Measurements from ENCODE around the gene CSN1S1. TPM values are rescaled to one million over a fixed set of nuclear protein-coding genes. Genes with fewer than 3 reads are reported as not detected.

Gene CSN1S1
- not detected for polyA plus RNA-seq (2013, experiment 1 of 4)
- not detected for polyA plus RNA-seq (2013, experiment 2 of 4)
- polyA plus RNA-seq (2013, experiment 3 of 4) = not detected
- polyA plus RNA-seq (2013, experiment 4 of 4) = not detected

DNA sequence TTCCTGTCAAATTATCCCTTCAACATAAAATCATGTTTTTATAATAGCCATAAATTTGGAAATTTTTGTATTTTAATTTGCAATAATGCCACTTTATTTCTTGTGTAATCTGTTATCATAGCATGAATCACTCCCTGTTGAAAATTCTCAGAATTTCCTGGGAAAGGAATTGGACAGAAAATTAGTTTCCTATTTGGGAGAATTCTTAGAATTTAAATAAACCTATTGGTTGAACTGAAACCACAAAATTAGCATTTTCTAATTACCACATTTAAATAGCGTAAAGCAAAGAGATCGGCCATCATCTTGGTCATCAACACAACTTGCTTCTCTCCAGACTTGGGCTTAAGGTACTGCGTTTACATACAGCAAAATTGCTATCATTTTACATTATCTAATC is at the start of gene CSN1S1:
Gene CSN1S1, plus strand, starts transcription at position 301 of the 400 bp plus-strand sequence. CDS start 1,488 bp downstream, outside the sequence.
- no peaks in the 10 kb centered on the region for H3K27me3 ChIP-seq (ENCODE audit: control insufficient read depth, insufficient read depth, low read length, poor library complexity, severe bottlenecking)
- no peaks in the 10 kb centered on the region for H3K4me1 ChIP-seq (ENCODE audit: control insufficient read depth, insufficient read depth, low read length)
- no peak within 1 kb of the TSS for H3K27ac ChIP-seq (ENCODE audit: insufficient read depth, low read depth, low read length, poor library complexity, severe bottlenecking)
- H3K36me3 ChIP-seq (ENCODE audit: control insufficient read depth, insufficient read depth, low read length) = no peaks in the 10 kb centered on the region
- WGBS, 2 experiments = 94 to 96% methylated on average over 3 of the region's 3 CpGs
- H3K4me3 ChIP-seq (ENCODE audit: insufficient read depth, low read depth, low read length) = no peak within 1 kb of the TSS
- H3K9me3 ChIP-seq (ENCODE audit: control insufficient read depth, low read length) = no peaks in the 10 kb centered on the region

DNA sequence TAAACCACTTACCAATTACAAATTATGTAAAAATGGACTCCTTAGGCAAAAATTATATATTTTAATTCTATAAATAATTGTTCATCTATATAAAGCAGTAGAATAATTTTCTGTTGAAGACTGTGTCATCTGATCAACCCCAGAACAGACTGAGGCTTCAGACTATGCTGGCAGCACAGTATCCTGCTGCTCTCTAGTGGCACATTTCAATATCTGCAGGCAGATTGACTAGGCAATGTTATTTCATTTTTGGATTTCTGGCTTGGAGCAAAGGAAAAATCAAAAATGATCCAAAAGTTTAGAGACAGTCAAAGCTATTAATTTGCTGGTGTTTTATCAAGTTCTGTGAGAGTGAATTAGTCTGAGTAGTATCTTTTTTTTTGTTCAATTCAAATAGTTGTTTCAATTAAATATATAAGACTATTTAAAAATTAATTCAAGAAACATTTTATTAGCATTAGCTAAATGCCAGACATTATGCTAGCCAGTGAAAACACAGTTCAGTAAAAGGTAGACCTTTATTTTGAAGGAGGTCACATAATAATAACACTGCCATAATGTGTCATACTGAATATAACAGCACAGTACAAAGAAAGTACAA is 49.6 kb upstream of the CSN1S1 start:
- H3K4me3 ChIP-seq (ENCODE audit: insufficient read depth, low read depth, low read length) = no peak overlapping the region
- H3K36me3 ChIP-seq (ENCODE audit: control insufficient read depth, insufficient read depth, low read length) = no peaks in the 10 kb centered on the region
- H3K27me3 ChIP-seq (ENCODE audit: control insufficient read depth, insufficient read depth, low read length, poor library complexity, severe bottlenecking) = no peaks in the 10 kb centered on the region
- H3K4me1 ChIP-seq (ENCODE audit: control insufficient read depth, insufficient read depth, low read length) = no peaks in the 10 kb centered on the region
- H3K27ac ChIP-seq (ENCODE audit: insufficient read depth, low read depth, low read length, poor library complexity, severe bottlenecking) = no peak overlapping the region
- no peaks in the 10 kb centered on the region for H3K9me3 ChIP-seq (ENCODE audit: control insufficient read depth, low read length)

- H3K27me3 ChIP-seq (ENCODE audit: control insufficient read depth, insufficient read depth, low read length, poor library complexity, severe bottlenecking) = no peaks in the 10 kb centered on the region
- no peak overlapping the region for H3K4me3 ChIP-seq (ENCODE audit: insufficient read depth, low read depth, low read length)
- no peaks in the 10 kb centered on the region for H3K4me1 ChIP-seq (ENCODE audit: control insufficient read depth, insufficient read depth, low read length)
- H3K9me3 ChIP-seq (ENCODE audit: control insufficient read depth, low read length) = no peaks in the 10 kb centered on the region
- no peaks in the 10 kb centered on the region for H3K36me3 ChIP-seq (ENCODE audit: control insufficient read depth, insufficient read depth, low read length)
- no peak overlapping the region for H3K27ac ChIP-seq (ENCODE audit: insufficient read depth, low read depth, low read length, poor library complexity, severe bottlenecking)
Measured at GRCh38 chr4:69882150-69882549, 48.7 kb upstream of the CSN1S1 start.

DNA sequence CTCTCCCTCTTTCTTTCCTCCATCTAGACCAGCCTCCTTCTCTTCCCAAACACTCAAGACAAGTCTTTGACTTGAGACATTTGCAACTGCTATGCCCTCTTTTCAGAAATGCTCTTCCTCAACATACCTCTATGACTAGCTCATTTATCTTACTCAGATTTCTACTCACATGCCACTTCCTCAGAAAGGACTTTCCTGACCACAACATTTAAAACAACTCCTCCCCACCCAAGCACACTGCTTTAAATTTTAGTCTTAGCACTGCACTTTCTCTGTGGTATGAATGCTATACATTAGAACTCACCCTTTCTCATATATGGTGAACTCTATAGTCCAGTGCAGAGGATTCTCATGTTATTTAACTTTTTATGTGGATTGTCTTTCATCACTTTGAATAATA is 42.5 kb upstream of the CSN1S1 start:
- no peak overlapping the region for H3K4me3 ChIP-seq (ENCODE audit: insufficient read depth, low read depth, low read length)
- no peaks in the 10 kb centered on the region for H3K36me3 ChIP-seq (ENCODE audit: control insufficient read depth, insufficient read depth, low read length)
- no peak overlapping the region for H3K27ac ChIP-seq (ENCODE audit: insufficient read depth, low read depth, low read length, poor library complexity, severe bottlenecking)
- H3K27me3 ChIP-seq (ENCODE audit: control insufficient read depth, insufficient read depth, low read length, poor library complexity, severe bottlenecking) = no peaks in the 10 kb centered on the region
- H3K9me3 ChIP-seq (ENCODE audit: control insufficient read depth, low read length) = no peaks in the 10 kb centered on the region
- H3K4me1 ChIP-seq (ENCODE audit: control insufficient read depth, insufficient read depth, low read length) = no peaks in the 10 kb centered on the region

GRCh38 chr4:69894186-69894585 is 36.7 kb upstream of the CSN1S1 start:
- Histone ChIP-seq H3K4me3 (ENCODE audit: insufficient read depth, low read depth, low read length) (no peak overlapping the region), H3K27me3 (ENCODE audit: control insufficient read depth, insufficient read depth, low read length, poor library complexity, severe bottlenecking) (no peaks in the 10 kb centered on the region), H3K4me1 (ENCODE audit: control insufficient read depth, insufficient read depth, low read length) (no peaks in the 10 kb centered on the region), H3K36me3 (ENCODE audit: control insufficient read depth, insufficient read depth, low read length) (no peaks in the 10 kb centered on the region), H3K9me3 (ENCODE audit: control insufficient read depth, low read length) (no peaks in the 10 kb centered on the region), H3K27ac (ENCODE audit: insufficient read depth, low read depth, low read length, poor library complexity, severe bottlenecking) (no peak overlapping the region)
- 89 to 96% methylated on average over 4 to 5 of the region's 5 CpGs for WGBS, 2 experiments

GRCh38 chr4:69894721-69895120 is 36.1 kb upstream of the CSN1S1 start:
- H3K4me3 ChIP-seq (ENCODE audit: insufficient read depth, low read depth, low read length) = no peak overlapping the region
- 90 to 96% methylated on average over 3 of the region's 3 CpGs for WGBS, 2 experiments

DNA sequence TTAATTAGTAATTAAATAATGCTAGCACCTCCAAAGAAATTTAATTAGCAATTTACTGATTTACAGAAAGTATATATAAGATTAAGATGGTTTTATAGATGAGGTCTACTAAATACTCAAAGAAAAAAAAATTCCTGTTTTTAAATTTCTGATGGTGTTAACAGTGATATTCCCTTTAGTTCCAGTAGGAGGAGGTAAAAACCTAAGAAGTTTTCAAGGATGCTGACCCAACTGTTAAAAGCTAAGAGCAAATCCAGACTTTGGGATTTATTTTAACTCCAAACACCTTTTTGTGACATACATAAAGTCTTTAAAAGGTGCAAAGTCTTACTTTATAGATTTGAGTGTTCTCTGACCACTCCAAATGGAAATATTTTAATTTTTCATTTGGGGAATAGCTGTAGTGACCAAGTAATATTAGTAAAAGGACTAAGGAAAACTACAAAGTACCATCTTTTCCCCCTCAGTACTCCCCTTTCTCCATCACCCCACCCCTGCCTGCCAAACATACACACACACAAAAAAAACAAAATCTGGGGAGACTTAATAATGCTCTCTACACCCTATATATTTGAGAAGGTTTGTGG is 34.2 kb upstream of the CSN1S1 start:
- no peaks in the 10 kb centered on the region for H3K27me3 ChIP-seq (ENCODE audit: control insufficient read depth, insufficient read depth, low read length, poor library complexity, severe bottlenecking)
- H3K36me3 ChIP-seq (ENCODE audit: control insufficient read depth, insufficient read depth, low read length) = no peaks in the 10 kb centered on the region
- H3K9me3 ChIP-seq (ENCODE audit: control insufficient read depth, low read length) = no peaks in the 10 kb centered on the region
- no peaks in the 10 kb centered on the region for H3K4me1 ChIP-seq (ENCODE audit: control insufficient read depth, insufficient read depth, low read length)
- H3K27ac ChIP-seq (ENCODE audit: insufficient read depth, low read depth, low read length, poor library complexity, severe bottlenecking) = no peak overlapping the region
- H3K4me3 ChIP-seq (ENCODE audit: insufficient read depth, low read depth, low read length) = no peak overlapping the region

More at GRCh38 chr4:69894721-69895120, 36.1 kb upstream of the CSN1S1 start:
- Histone ChIP-seq H3K27ac (ENCODE audit: insufficient read depth, low read depth, low read length, poor library complexity, severe bottlenecking) (no peak overlapping the region), H3K36me3 (ENCODE audit: control insufficient read depth, insufficient read depth, low read length) (no peaks in the 10 kb centered on the region), H3K27me3 (ENCODE audit: control insufficient read depth, insufficient read depth, low read length, poor library complexity, severe bottlenecking) (no peaks in the 10 kb centered on the region), H3K4me1 (ENCODE audit: control insufficient read depth, insufficient read depth, low read length) (no peaks in the 10 kb centered on the region), H3K9me3 (ENCODE audit: control insufficient read depth, low read length) (no peaks in the 10 kb centered on the region)

DNA sequence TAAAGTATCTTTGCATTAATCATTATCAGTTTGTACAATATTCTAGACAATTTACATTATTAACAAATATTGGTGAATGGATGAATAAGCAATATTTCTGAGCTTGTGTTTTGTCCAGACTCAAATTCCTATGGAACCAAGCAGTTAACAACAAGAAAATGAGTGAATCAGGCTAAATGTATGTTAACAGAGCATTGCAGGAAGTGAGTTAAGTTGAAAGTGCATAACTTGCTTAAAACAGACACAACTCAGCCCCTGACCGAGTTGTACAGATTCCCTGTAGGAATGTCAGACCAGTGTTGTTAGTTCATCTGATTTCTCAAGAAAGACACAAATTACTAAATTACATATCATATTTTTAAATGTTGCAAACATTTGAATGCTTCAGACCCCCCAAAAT is 23.7 kb upstream of the CSN1S1 start:
- H3K27me3 ChIP-seq (ENCODE audit: control insufficient read depth, insufficient read depth, low read length, poor library complexity, severe bottlenecking) = no peaks in the 10 kb centered on the region
- no peaks in the 10 kb centered on the region for H3K9me3 ChIP-seq (ENCODE audit: control insufficient read depth, low read length)
- WGBS, 2 experiments = 85% methylated on average over 1 of the region's 1 CpG; no CpG with 5 or more reads in 1 of the 2 experiments
- no peak overlapping the region for H3K4me3 ChIP-seq (ENCODE audit: insufficient read depth, low read depth, low read length)
- no peak overlapping the region for H3K27ac ChIP-seq (ENCODE audit: insufficient read depth, low read depth, low read length, poor library complexity, severe bottlenecking)
- H3K36me3 ChIP-seq (ENCODE audit: control insufficient read depth, insufficient read depth, low read length) = no peaks in the 10 kb centered on the region
- H3K4me1 ChIP-seq (ENCODE audit: control insufficient read depth, insufficient read depth, low read length) = no peaks in the 10 kb centered on the region

- Histone ChIP-seq H3K4me3 (ENCODE audit: insufficient read depth, low read depth, low read length) (no peak overlapping the region), H3K9me3 (ENCODE audit: control insufficient read depth, low read length) (no peaks in the 10 kb centered on the region), H3K36me3 (ENCODE audit: control insufficient read depth, insufficient read depth, low read length) (no peaks in the 10 kb centered on the region), H3K4me1 (ENCODE audit: control insufficient read depth, insufficient read depth, low read length) (no peaks in the 10 kb centered on the region), H3K27me3 (ENCODE audit: control insufficient read depth, insufficient read depth, low read length, poor library complexity, severe bottlenecking) (no peaks in the 10 kb centered on the region), H3K27ac (ENCODE audit: insufficient read depth, low read depth, low read length, poor library complexity, severe bottlenecking) (no peak overlapping the region)
- 83 to 87% methylated on average over 4 of the region's 4 CpGs for WGBS, 2 experiments
Measured at GRCh38 chr4:69909195-69909594, 21.7 kb upstream of the CSN1S1 start.

GRCh38 chr4:69910016-69910782 is 20.7 kb upstream of the CSN1S1 start:
- Histone ChIP-seq H3K27ac (ENCODE audit: insufficient read depth, low read depth, low read length, poor library complexity, severe bottlenecking) (no peak overlapping the region), H3K9me3 (ENCODE audit: control insufficient read depth, low read length) (no peaks in the 10 kb centered on the region), H3K36me3 (ENCODE audit: control insufficient read depth, insufficient read depth, low read length) (no peaks in the 10 kb centered on the region), H3K4me3 (ENCODE audit: insufficient read depth, low read depth, low read length) (no peak overlapping the region), H3K27me3 (ENCODE audit: control insufficient read depth, insufficient read depth, low read length, poor library complexity, severe bottlenecking) (no peaks in the 10 kb centered on the region), H3K4me1 (ENCODE audit: control insufficient read depth, insufficient read depth, low read length) (no peaks in the 10 kb centered on the region)
- WGBS, 2 experiments = 80 to 87% methylated on average over 1 to 2 of the region's 2 CpGs
